Epidermal melanocyte (primary cell): ENCODE measurements around the gene KRT14.
"Not testable (repeated sequence)": the region's sequence is repeated elsewhere in the genome, so short reads cannot be mapped to it uniquely, and the experiment has no call there.

Experiments
- DNase-seq: peaks from one replicate; pipeline ENCODE4 v3.0.0; 2011; ENCODE audit warnings: low spot score; ENCODE audit not compliant: insufficient read length

KRT14 gene

DNA sequence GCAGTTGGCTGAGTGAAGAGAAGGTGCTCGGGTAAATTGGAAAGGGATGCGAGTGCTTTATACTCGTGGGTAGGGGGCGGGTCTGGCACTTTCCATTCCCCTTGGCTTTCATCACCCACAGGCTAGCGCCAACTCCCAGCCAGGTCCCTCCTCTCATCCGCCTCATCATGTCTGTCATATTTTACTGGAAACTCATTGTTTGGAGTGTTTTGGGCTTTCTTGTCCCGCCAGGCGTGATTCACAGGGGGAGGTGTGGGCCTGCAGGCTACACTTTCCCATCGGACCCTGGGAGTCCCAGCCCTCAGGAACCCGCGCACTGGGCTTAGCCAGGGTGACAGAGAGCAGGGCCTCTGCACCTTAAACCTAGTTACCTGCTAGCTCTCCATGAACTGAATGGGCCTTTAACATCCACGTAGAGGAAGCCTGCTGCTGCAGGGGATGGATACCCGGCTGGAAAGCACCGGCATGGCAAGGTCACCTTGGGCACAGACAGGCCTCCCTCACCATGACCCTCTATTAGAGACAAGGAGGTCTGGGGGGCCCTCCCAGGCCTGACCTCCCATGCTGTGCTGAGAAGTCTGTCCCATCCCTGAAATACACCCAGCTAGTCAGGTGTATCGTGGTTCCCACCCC lies at the start of gene KRT14:
KRT14 (minus strand) TSS at position 33 of the 633 bp plus-strand sequence. CDS start 61 bp downstream, outside the sequence.
- no peak for DNase-seq

DNA sequence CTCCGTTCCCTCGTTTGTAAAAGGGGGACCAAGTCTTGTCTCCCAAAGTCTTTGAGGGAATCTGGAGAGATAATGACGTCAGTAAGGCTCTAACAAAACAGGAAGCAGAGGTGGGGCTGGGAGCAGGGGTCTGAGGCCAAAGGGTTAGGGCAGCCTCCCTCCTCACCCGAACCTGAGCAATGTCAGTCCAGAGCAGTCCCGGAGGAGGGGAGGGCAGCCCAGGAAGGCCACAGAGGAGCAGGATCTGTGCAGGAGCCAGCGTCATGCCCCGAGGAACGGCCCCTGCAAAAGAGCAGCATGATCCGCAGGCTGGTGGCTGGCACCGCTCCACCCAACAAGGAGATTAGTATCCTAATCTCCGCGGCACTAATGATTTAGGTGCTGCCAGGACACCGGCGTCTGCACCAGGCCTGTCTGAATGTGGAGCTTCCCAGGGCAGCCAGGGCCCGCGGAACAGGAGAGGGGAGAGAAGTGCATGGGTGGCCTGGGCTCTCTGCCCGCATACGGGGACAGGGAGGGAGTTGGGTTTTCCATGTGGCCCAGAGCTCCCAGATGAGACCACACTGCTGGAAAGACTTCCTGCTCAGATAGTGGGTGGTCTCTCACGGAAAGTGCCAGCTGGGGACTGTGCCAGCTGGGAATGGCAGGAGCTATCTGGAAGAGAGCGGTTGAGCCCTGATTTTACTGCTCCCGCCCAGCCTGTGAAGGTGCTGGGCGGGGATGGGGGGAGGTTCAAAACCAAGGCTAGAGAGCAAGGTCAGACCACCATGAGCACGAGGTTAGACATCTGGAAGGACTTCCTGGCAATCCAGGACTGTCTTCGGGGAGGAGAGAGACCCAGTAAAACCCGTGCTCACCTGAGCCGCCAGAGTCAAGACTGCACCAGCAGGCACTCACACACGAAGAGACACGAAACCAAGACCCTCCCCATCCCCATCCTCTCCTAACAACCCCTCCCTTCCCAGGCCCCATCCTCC lies 48.7 kb upstream of the KRT14 start:
- no peak for DNase-seq

DNA sequence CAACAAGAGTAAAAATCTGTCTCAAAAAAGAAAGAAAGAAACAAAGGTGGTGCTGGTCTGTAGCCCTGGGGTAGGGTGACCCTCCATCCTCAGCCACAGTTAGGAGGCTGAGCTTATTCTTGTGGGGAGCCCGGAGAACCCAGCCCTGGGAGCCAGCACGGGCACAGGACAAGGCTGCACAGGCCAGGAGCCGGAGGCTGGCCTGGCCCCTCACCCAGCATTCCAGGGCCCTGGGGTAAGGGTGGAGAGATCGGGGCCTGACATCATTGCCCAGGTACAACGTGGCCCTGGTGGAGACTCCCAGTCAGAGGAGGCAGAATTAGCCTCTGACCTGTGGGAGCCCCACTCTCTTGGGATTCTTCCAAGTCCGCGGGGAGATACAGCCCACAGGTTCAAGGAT lies 47.9 kb upstream of the KRT14 start:
- DNase-seq, result no peak

DNA sequence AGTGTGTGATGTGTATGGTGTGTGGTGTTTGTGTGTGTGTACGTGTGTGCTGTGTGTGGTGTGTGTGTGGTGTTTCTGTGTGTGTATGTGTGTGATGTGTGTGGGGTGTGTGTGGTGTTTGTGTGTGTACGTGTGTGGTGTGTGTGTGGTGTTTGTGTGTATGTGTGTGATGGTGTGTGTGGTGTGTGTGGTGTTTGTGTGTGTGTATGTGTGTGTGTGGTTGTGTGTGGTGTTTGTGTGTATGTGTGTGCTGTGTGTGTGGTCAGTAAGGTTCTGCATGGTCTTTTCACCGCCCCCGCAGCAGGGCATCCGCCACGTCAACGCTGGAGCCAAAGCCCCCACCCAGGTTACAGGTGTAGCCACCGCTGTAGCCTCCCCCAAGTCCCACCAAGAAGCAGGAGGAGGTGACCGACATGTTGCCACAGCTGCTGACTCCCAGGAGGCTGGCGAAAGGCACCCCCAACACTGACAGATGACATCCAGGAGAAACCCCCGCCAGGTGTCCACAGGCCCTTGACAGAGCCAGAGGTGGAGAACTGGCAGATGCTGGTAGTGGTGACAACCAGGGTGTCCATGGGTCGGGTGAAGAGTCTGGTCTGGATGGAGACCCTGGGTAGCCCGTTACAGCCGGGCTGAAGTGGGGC lies 47.0 kb upstream of the KRT14 start:
- DNase-seq, result no peak

DNA sequence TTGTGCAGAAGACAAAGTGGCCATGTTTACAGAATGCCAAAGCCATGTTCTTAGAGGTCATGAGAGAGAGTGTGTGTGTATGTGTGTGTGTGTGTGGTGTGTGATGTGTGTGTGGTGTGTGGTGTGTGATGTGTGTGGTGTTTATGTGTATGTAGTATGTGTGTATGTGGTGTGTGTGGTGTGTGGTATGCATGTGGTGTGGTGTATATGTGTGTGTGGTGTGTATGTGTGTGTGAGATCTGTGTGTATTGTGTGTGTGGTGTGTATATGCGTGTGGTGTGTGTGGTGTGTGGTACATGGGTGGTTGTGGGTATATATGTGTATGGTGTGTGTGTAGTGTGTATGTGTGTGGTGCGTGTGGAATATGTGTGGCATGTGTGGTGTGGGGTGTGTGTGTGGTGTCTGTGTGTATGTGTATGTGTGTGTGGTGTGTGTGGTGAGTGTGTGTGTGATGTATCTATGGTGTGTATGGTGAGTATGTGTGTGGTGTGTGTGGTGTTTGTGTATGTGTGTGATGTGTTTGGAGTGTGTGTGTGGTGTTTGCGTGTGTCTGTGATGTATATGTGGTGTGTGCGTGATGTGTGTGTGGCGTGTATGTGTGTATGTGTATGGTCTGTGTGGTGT lies 45.9 kb upstream of the KRT14 start:
- no peak for DNase-seq

DNA sequence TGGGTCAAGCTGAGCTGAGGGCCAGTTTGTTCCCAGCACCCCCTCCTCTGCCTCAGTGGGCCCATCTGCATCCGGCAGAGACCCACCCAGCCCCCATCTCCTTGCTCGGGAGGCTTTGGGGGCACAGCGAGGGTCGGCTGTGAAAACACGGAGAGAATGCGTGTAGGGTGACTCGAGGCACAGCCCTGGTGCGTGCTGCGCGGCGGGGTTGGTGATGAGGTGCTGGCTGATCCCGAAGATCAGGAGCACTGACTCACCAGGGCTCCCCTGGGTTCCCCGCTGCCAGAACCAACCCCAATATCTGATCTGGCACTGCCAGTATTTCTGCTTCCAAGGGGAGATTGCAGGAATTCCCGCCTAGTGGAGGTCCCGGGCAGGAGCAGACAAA lies 45.2 kb upstream of the KRT14 start:
- DNase-seq, result no peak

DNA sequence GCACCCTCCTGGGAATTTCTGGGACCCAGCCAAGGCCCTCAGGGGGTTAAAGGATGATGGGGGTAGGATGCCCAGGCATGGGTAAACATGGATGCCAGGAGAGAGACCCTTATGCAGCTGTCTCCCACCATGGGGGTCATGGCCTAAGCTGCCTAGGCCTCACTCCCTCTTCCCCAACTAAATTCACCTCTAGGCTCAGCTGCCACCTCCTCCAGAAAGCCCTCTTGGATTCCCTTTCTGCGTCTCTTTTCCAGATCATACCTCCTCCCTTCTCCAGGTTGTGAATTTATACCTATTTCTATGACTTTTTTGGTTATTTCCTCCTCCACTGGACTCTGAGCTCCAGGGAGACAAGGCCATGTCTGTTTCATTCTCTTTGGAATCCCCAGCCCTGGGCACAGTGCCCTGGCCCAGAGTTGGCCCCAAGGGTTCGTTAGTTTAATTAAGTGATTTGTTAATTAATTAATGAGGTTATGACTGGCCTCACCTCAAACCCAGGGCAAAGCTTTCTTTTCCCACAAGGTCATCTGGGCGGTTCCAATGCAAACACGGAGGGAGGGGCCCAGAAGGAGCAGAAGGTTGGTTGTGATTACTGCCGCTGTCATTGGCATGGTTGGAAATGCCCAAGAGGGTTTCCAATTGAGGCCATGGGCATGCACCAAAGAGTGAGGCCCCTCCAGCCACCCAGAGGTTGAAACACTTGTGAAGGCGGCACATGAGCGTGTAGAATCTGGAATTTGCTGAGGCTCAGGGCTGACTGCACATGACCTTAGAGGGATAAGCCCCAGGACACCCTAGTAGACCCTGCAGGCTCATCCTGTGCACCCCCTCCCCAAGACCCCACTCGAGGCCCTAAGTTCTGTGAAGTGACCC lies 44.6 kb upstream of the KRT14 start:
- DNase-seq, result no peak

DNA sequence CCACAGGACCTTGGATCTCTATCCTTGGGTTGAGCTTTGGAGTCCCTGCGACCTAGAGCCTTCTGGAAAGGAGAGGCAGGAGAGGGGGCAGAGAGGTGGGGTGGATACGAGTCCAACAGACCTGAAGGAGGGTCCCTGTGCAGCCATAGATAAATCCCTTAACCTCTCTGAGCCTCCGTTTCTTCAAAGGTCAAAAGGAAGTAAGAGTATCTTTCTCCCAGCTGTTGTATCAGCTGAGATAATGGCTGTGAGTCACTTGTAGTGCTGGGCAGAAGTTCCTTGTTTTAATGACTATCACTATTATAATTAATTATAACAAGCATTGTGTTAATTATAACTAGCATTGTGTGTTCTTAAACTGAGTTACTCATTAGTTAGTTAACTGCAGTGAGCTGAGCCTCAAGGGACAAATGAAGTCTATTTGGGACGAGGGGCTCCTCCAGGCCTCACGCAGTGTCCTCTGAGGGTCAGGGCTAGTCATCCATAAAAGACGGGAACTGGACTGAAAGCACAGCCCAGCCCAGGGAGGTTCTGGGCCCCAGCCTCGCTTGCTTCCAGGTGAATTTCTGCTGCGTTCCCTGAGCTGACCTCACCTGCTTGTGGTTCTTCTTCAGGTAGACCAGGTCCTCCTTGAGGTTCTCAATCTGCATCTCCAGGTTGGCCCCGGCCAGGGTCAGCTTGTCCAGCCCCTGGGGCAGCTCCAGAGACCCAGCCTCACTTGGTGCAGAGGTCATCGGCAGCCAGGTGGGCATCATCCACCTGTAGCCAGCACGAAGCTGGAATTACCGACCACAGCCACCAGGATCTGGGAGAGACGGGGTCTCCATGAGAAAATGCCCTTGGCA lies 43.4 kb upstream of the KRT14 start:
- DNase-seq, result no peak

DNA sequence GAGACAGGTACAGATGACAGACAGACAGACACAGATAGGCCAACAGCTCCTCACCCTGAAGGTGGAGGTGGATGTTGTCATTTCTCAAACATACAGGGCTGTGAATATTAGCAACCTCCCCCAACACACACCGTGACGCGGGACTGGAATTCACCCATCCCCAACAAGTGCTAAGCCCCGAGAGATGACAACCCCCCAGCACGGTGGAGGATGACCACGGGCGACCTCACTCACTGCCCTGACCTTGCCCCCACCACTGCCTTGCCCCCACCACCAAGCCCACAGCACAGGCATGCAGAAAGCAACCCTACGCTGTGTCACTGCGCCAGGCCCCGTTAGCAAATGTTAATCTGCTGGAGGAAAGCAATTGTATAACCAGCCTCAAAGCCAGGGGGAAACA lies 42.6 kb upstream of the KRT14 start:
- no peak for DNase-seq

DNA sequence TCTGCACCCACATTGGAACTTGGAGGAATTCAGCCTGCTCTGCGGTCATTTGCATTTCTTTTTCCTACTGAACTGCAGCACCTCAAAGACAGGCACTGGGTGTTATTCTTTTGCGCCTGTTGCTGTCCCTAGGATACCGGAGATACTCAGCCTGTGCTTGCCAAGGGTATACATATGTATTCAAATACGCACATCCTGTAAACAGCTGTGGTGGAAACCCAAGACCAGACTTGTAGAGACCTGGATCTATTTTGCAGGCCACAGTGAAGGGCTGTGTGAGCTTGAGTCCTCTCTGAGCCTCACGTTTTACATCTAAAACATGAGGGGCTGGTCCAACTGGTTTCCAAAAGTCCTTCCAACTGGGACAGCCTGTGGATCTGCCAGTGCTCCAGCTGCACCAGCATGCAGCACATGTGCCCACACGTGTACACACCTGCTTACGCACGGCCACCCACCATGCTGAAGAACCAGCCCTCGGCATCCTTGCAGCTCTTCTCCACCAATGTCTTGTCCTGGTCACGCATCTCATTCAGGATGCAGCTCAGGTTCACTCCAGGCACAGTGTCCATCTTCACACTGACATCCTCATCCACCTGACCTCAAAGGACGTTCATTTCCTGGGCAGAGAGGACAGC lies 42.0 kb upstream of the KRT14 start:
- not testable (repeated sequence) for DNase-seq

DNA sequence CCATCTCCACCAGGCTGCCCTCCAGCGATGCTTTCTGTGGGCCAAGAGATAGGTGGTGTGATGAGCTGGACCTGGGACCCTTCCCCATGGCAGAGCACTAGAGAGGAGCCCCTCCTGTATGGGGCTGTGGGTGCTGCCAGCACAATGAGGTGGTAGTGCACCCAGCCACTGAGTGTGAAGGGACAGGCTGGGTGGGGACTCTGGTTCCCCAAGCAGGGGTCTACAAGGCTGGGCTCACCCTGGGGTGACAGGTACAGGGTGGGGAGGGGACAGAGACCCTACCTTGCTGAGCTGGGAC lies 41.3 kb upstream of the KRT14 start:
- DNase-seq, result not testable (repeated sequence)

DNA sequence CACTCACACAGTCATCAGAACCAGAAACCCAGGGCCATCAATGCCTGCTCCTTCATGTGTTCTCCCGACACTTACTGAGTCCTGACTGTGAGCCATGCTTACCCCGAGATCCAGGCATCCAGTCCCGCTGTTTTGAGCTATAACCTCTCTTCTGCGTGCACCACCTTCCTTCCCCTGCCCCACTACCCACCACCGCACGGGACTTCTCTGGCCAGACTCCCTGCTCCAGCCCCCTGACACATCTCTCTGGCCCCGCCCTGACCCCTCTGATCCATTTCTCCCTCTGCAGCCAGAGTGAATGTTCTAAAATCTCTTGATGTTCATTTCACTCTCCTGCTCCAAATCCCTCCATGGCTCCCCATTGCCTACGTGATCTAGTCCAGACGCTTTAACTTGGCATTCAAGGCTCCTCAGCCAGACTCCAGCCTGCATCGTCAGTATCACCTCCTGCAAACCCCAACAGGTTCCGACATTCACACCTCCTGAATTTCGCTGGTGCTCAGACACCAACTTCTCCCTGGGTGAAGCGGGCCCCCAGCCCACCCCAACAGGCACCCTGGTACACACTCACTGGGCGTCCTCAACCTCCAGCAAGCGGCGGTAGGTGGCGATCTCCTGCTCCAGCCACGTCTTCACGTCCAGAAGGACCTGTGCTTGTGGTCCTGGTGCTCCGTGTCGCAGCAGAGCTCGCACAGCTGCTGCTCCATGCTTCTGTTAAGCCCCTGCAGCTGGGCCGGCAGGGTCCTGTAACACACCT lies 40.8 kb upstream of the KRT14 start:
- no peak for DNase-seq

DNA sequence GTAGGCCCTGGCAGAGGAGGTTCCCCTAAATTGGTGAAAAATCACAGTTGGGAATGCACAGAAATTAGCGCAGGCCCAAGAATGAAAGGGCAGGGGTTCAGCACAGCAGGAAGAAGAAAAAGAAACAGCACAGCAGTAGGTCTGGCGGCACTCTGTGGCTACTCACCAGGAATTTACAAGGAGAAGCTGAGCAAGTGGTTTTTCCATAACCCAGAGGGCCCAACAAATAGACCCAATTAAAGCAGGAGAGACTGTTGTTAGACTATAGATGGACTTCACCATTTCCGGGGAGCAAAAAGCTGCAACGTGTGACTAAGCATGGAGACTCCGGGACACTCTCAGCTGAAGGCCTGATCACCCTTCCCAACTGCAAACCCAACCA lies 40.2 kb upstream of the KRT14 start:
- DNase-seq, result not testable (repeated sequence)

DNA sequence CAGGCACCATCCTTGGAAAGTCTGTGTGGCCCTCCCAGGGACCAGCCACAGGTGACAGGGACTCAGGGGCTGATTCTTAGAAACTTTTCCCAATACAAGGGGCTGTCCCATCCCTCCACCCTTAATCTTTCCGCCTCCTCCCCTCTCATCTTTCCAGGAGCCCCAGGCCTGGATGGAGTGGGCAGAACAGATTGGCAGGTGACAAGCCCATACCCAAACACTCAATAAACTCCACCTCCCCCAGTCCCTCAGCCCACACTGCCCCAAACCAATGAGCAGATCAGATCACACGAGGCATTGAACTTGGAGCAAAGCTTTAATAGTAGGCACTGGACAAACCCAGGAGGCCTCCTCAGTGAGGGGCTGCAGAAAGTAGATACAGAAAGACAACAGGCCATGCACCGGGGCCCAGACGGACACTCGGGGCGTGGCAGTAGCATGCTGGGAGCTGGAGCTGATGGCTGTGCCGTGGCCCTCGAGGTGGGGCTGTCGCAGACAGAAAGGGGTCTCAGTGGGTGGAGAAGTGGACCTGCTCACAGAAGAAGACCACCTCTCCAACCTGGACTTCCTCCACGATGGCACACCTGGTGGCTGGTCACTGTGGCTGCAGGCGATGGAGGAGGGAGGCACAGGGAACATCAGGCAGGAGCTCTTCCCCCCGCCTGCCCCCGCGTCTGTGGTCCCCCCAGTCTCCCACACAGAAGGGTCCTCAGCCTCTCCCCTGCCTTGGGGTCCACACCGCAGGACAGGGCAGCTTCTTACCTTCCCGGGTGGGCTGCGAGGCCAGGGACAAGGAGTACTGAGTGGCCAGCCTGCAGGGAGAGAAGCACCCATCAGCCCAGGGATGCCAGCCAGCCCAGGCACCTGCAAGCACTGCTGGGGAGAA lies 39.6 kb upstream of the KRT14 start:
- not testable (repeated sequence) for DNase-seq

DNA sequence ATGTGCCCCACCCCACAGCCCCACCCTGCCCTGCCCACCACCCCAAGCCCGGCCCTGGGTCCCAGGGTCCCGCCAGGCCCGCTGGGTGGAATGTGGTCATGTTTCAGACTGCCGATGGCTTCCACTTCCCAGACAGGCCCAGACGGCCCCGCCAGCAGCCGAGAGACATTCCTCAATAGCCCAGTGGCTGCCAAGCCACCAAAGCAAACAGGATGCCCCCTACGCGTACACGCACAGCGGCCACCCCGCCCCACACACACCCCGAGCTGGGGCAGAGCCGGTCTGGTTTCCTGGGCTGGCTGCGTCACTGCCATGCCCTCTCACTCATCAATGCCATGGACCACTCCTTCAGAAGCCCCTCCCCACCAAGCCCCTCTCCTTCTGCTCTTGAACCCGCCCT lies 38.9 kb upstream of the KRT14 start:
- DNase-seq, result no peak

DNA sequence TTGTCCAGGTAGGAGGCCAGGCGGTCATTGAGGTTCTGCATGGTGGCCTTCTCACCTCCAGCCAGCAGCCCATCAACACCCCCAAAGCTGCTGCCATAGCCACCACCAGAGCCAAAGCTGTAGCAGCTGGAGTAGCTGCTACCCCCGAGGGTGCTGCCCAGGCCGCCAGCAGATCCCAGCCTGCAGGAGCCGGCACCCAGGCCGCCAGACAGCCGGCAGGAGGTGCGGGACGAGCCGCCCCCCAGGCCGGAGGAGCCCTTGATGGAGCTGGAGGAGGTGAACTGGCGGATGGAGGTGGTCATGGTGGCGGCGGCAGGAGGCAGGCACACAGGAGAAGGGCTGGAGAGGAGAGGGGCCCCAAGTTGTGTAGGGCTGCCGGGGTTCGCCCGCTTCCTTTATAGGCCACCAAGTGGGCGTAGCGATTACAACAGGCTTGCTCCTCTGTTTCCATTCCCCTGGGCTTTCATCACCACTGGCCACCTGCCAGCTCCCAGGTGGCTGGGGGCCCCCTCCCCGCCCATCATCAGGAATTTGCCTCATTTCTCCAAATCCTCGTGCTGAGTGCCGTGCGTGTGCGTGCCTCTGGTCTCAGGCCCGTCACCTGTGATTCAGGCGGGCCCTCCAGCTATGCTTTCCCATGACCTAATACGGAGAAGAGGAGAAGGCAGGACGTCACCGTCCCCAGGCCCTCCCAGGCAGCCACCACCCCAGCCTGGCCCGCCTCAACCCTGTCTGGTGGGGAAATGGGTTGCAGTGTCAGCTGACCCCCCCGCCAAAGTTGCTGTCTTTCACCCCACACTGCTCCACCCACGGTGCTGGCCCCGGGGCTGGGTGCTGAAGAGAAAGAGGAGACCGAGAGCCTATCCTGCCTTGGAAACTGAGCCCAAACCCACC lies 37.8 kb upstream of the KRT14 start, which contains the start of gene KRT17:
KRT17 (minus strand) TSS at position 368 of the 894 bp plus-strand sequence; CDS start at position 302, 66 bp downstream.
- DNase-seq, result no peak
